ENCODE measurements around the gene HBS1L. TPM values are rescaled to one million over a fixed set of nuclear protein-coding genes. Genes with fewer than 3 reads are reported as not detected.

HBS1L gene
- total RNA-seq, 3 donors from 2014 or later: 72.8 to 92.3 (median 85.3) TPM

GRCh38 chr6:135037541-135037940, 17.1 kb downstream of the HBS1L start:
- no peaks in the 10 kb centered on the region for H3K27me3 Mint-ChIP-seq (ENCODE audit: low read depth)
- DNase-seq (no peak), ATAC-seq (peak; percentile 52 to 60)
- H3K4me3 Mint-ChIP-seq: no peak overlapping the region
- H3K36me3 Mint-ChIP-seq (ENCODE audit: insufficient read depth): peaks cover 39% of the 10 kb centered on the region
- H3K4me1 Mint-ChIP-seq (ENCODE audit: low read depth): peaks cover 31% of the 10 kb centered on the region
- H3K9me3 Mint-ChIP-seq: no peaks in the 10 kb centered on the region

GRCh38 chr6:135036731-135037420, 17.7 kb downstream of the HBS1L start:
- Mint-ChIP-seq H3K4me1 (ENCODE audit: low read depth) (peaks cover 29% of the 10 kb centered on the region), H3K4me3 (no peak overlapping the region)

DNA sequence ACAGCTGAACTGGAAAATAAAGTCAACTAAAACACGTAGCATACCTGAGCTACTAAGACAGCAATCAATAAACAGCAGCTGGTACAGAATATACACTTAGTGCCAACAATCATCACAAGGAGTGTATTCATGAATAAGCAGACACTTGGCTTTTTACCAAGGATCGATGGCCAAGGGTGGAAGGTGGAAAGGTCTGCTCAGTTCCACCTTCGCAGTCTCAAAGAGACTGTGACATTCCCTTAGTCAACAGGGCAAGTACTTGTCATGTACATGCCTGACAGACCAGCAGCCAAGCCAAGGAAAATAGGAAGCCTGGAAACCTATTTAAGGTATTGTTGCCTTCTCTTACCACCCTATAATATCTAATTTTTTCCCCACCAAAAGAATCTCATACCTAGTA, 21.4 kb downstream of the HBS1L start:
- DNase-seq (no peak), ATAC-seq (no peak)
- no peak overlapping the region for H3K4me3 Mint-ChIP-seq
- H3K9me3 Mint-ChIP-seq: no peaks in the 10 kb centered on the region
- peaks cover 41% of the 10 kb centered on the region for H3K36me3 Mint-ChIP-seq (ENCODE audit: insufficient read depth)
- no peaks in the 10 kb centered on the region for H3K27me3 Mint-ChIP-seq (ENCODE audit: low read depth)
- H3K4me1 Mint-ChIP-seq (ENCODE audit: low read depth): peaks cover 51% of the 10 kb centered on the region

More at GRCh38 chr6:135036731-135037420, 17.7 kb downstream of the HBS1L start:
- peaks cover 39% of the 10 kb centered on the region for H3K36me3 Mint-ChIP-seq (ENCODE audit: insufficient read depth)
- ATAC-seq: no peak
- H3K9me3 Mint-ChIP-seq: no peaks in the 10 kb centered on the region
- no peaks in the 10 kb centered on the region for H3K27me3 Mint-ChIP-seq (ENCODE audit: low read depth)
- no peak for DNase-seq

- H3K36me3 Mint-ChIP-seq (ENCODE audit: insufficient read depth): peaks cover 38% of the 10 kb centered on the region
- H3K27me3 Mint-ChIP-seq (ENCODE audit: low read depth): no peaks in the 10 kb centered on the region
- H3K9me3 Mint-ChIP-seq: no peaks in the 10 kb centered on the region
- peak overlapping the region; percentile 62 for H3K4me3 Mint-ChIP-seq
- H3K4me1 Mint-ChIP-seq (ENCODE audit: low read depth): peaks cover 56% of the 10 kb centered on the region
- peak; percentile 39 to 53 for ATAC-seq
- no peak for DNase-seq
These were observed 24.0 kb downstream of the HBS1L start for GRCh38 chr6:135030532-135031178.

- H3K4me3 Mint-ChIP-seq: peak overlapping the region; percentile 62
- ATAC-seq: peak; percentile 94 to 96
- H3K27me3 Mint-ChIP-seq (ENCODE audit: low read depth): no peaks in the 10 kb centered on the region
- H3K9me3 Mint-ChIP-seq: no peaks in the 10 kb centered on the region
- DNase-seq: no peak
- peaks cover 61% of the 10 kb centered on the region for H3K4me1 Mint-ChIP-seq (ENCODE audit: low read depth)
- peaks cover 44% of the 10 kb centered on the region for H3K36me3 Mint-ChIP-seq (ENCODE audit: insufficient read depth)
These were observed 24.6 kb downstream of the HBS1L start for GRCh38 chr6:135030056-135030473.

DNA sequence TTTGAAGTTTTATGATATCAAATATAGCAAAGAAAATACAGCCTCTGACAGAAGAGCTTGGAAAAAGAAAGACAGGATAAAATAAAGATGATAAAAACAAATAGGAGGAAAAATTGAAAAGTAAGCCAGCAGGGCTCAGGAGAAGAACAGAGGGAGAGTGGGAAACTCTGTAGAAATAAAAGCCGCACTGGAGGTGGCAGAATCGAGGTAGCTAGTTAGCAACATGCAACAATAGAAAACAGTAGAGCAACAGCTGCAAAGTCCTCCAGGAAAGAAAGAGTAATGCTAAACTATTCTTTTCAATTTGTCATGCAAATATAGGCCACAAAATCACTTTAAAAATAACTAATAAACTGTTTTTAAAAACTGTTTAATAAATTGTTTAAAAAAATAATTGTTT, 28.8 kb downstream of the HBS1L start:
- H3K9me3 Mint-ChIP-seq: no peaks in the 10 kb centered on the region
- peaks cover 62% of the 10 kb centered on the region for H3K4me1 Mint-ChIP-seq (ENCODE audit: low read depth)
- no peak for DNase-seq
- no peaks in the 10 kb centered on the region for H3K27me3 Mint-ChIP-seq (ENCODE audit: low read depth)
- peaks cover 27% of the 10 kb centered on the region for H3K36me3 Mint-ChIP-seq (ENCODE audit: insufficient read depth)
- ATAC-seq: no peak
- no peak overlapping the region for H3K4me3 Mint-ChIP-seq

GRCh38 chr6:135025175-135025574, 29.4 kb downstream of the HBS1L start:
- Mint-ChIP-seq H3K4me1 (ENCODE audit: low read depth) (peaks cover 60% of the 10 kb centered on the region), H3K4me3 (peak overlapping the region; percentile 47)

GRCh38 chr6:135022050-135022697, 32.4 kb downstream of the HBS1L start:
- Mint-ChIP-seq H3K4me1 (ENCODE audit: low read depth) (peaks cover 58% of the 10 kb centered on the region), H3K36me3 (ENCODE audit: insufficient read depth) (peaks cover 13% of the 10 kb centered on the region), H3K27me3 (ENCODE audit: low read depth) (no peaks in the 10 kb centered on the region), H3K9me3 (no peaks in the 10 kb centered on the region), H3K4me3 (peak overlapping the region; percentile 21)
- no peak for ATAC-seq
- DNase-seq: no peak

More at GRCh38 chr6:135025175-135025574, 29.4 kb downstream of the HBS1L start:
- H3K27me3 Mint-ChIP-seq (ENCODE audit: low read depth): no peaks in the 10 kb centered on the region
- no peak for DNase-seq
- peaks cover 24% of the 10 kb centered on the region for H3K36me3 Mint-ChIP-seq (ENCODE audit: insufficient read depth)
- ATAC-seq: no peak
- no peaks in the 10 kb centered on the region for H3K9me3 Mint-ChIP-seq

- H3K36me3 Mint-ChIP-seq (ENCODE audit: insufficient read depth): peaks cover 11% of the 10 kb centered on the region
- H3K4me3 Mint-ChIP-seq: no peak overlapping the region
- H3K4me1 Mint-ChIP-seq (ENCODE audit: low read depth): peaks cover 59% of the 10 kb centered on the region
- H3K9me3 Mint-ChIP-seq: no peaks in the 10 kb centered on the region
- ATAC-seq (peak; percentile 34 to 54), DNase-seq (no peak)
- no peaks in the 10 kb centered on the region for H3K27me3 Mint-ChIP-seq (ENCODE audit: low read depth)
These were observed 33.1 kb downstream of the HBS1L start for GRCh38 chr6:135021310-135022049.

GRCh38 chr6:135018941-135019340, 35.7 kb downstream of the HBS1L start:
- no peaks in the 10 kb centered on the region for H3K9me3 Mint-ChIP-seq
- DNase-seq (no peak), ATAC-seq (no peak)
- no peaks in the 10 kb centered on the region for H3K27me3 Mint-ChIP-seq (ENCODE audit: low read depth)
- H3K4me3 Mint-ChIP-seq: no peak overlapping the region
- H3K36me3 Mint-ChIP-seq (ENCODE audit: insufficient read depth): peaks cover 2% of the 10 kb centered on the region
- peaks cover 67% of the 10 kb centered on the region for H3K4me1 Mint-ChIP-seq (ENCODE audit: low read depth)

DNA sequence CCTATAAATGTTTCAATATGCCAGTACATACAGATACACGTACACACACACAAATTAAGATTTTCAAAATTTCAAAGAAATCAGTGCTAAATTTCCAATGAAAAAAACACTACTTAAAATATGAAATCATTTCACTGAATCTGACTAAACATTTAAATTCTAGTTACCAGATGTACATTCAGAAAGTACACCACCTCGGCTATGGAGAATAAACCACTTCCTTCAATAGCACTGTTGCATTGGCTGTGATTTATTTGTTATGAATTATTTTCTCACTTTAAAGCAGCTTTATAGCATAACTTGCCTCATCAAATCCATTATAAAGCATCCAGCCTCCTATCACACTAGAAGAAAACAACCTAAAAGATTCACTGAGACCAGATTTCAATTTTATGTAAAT, 36.6 kb downstream of the HBS1L start:
- Mint-ChIP-seq H3K4me3 (no peak overlapping the region), H3K36me3 (ENCODE audit: insufficient read depth) (peaks cover 4% of the 10 kb centered on the region), H3K9me3 (no peaks in the 10 kb centered on the region), H3K27me3 (ENCODE audit: low read depth) (no peaks in the 10 kb centered on the region), H3K4me1 (ENCODE audit: low read depth) (peaks cover 73% of the 10 kb centered on the region)
- ATAC-seq: no peak
- DNase-seq: no peak

DNA sequence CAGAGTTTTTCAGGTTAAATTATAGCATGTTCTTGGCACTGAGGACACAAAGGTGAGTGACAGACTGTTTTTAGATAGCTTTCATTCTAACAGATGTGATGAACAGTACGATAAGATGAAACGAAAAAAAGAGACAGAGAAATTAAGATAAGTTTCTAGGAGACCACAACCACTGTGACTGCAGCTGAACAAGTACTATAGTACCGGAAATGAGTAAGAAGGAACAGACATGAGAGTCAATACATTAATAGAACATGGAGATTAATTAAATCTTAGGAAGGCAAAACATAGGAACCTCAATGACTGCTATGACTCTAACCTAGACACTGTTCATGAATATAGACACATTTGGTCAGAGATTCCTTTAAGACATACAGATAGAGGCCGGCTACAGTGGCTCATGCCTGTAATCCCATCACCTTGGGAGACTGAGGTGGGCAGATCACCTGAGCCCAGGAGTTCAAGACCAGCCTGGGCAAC, 40.2 kb downstream of the HBS1L start:
- H3K4me1 Mint-ChIP-seq (ENCODE audit: low read depth): peaks cover 62% of the 10 kb centered on the region
- H3K9me3 Mint-ChIP-seq: no peaks in the 10 kb centered on the region
- ATAC-seq: peak; percentile 89 to 90
- H3K4me3 Mint-ChIP-seq: peak overlapping the region; percentile 52
- peaks cover 4% of the 10 kb centered on the region for H3K36me3 Mint-ChIP-seq (ENCODE audit: insufficient read depth)
- no peak for DNase-seq
- no peaks in the 10 kb centered on the region for H3K27me3 Mint-ChIP-seq (ENCODE audit: low read depth)

GRCh38 chr6:135013211-135013610, 41.4 kb downstream of the HBS1L start:
- no peaks in the 10 kb centered on the region for H3K27me3 Mint-ChIP-seq (ENCODE audit: low read depth)
- DNase-seq: no peak
- no peaks in the 10 kb centered on the region for H3K9me3 Mint-ChIP-seq
- H3K36me3 Mint-ChIP-seq (ENCODE audit: insufficient read depth): peaks cover 9% of the 10 kb centered on the region
- H3K4me1 Mint-ChIP-seq (ENCODE audit: low read depth): peaks cover 63% of the 10 kb centered on the region
- peak; percentile 25 to 29 for ATAC-seq
- H3K4me3 Mint-ChIP-seq: peak overlapping the region; percentile 14

GRCh38 chr6:135012764-135013163, 41.9 kb downstream of the HBS1L start:
- Mint-ChIP-seq H3K4me1 (ENCODE audit: low read depth) (peaks cover 63% of the 10 kb centered on the region), H3K36me3 (ENCODE audit: insufficient read depth) (peaks cover 9% of the 10 kb centered on the region), H3K27me3 (ENCODE audit: low read depth) (no peaks in the 10 kb centered on the region), H3K9me3 (no peaks in the 10 kb centered on the region), H3K4me3 (no peak overlapping the region)
- no peak for DNase-seq
- ATAC-seq: no peak

All from activated T-cell treated with anti-CD3 and anti-CD28 coated beads, Interleukin-2, amount 50 U/mL, for 4 hours (primary cell).